Placental pericyte (primary cell): ENCODE results near the gene CCDC102A. TPM values are rescaled to one million over a fixed set of nuclear protein-coding genes. Genes with fewer than 3 reads are reported as not detected.

Source experiments
- total RNA-seq: library from RNA; depleted of rRNA; stranded (reverse); fragments of >200 nt; gene quantifications from 2 replicates; pipeline ENCODE4 v1.2.3, GENCODE V29; 2012

Gene CCDC102A
- total RNA-seq: 11.5 and 16.2 TPM in 2 replicates

GRCh38 chr16:57536306-57537193 lies at the start of gene CCDC102A:
TSS of gene CCDC102A (minus strand) at chr16:57536571. CDS start at chr16:57529177, 7,394 bp downstream.

GRCh38 chr16:57485916-57486857 lies 50.2 kb downstream of the CCDC102A start, which contains the start of gene DOK4:
TSS of gene DOK4 (minus strand) at chr16:57486493. CDS start at chr16:57479507, 6,986 bp downstream.

GRCh38 chr16:57462209-57462977 lies 74.0 kb downstream of the CCDC102A start, which contains the start of gene POLR2C:
TSS of gene POLR2C (plus strand) at chr16:57462679. CDS start at chr16:57462725, 46 bp downstream.

Other genes with a start within 250 kb of the CCDC102A start
- not detected in 2 replicates for gene CCL22, start 177.8 kb downstream of the CCDC102A start, total RNA-seq
- gene CX3CL1, start 164.1 kb downstream of the CCDC102A start, total RNA-seq: 0.44 and 0.57 TPM in 2 replicates
- gene CCL17, start 131.8 kb downstream of the CCDC102A start, total RNA-seq: not detected in 2 replicates
- 50.3 and 77.5 TPM in 2 replicates for gene CIAPIN1, start 89.2 kb downstream of the CCDC102A start, total RNA-seq
- 35.5 and 50.1 TPM in 2 replicates for gene COQ9, start 89.1 kb downstream of the CCDC102A start, total RNA-seq
- 103 and 153 TPM in 2 replicates for gene POLR2C, start 73.9 kb downstream of the CCDC102A start, total RNA-seq
- 37.9 and 46.0 TPM in 2 replicates for gene DOK4, start 50.1 kb downstream of the CCDC102A start, total RNA-seq
- not detected in 2 replicates for gene ADGRG5, start 6.1 kb upstream of the CCDC102A start, total RNA-seq
- gene ADGRG1, start 92.1 kb upstream of the CCDC102A start, total RNA-seq: 0.88 and 1.4 TPM in 2 replicates
- gene ADGRG3, start 131.7 kb upstream of the CCDC102A start, total RNA-seq: not detected in 2 replicates
- gene DRC7, start 158.2 kb upstream of the CCDC102A start, total RNA-seq: not detected in 2 replicates
- 31.7 and 46.0 TPM in 2 replicates for gene KATNB1, start 199.2 kb upstream of the CCDC102A start, total RNA-seq